Stimulated activated CD8-positive, alpha-beta memory T cell treated with anti-CD3 and anti-CD28 coated beads, Interleukin-15, amount 100 ng/mL, for 48 hours (primary cell): ENCODE measurements around the gene IQCM.
"Not testable (repeated sequence)": the region's sequence is repeated elsewhere in the genome, so short reads cannot be mapped to it uniquely, and the experiment has no call there.

Experiments
- DNase-seq, 2 donors: peaks; one replicate each; pipeline ENCODE4 v3.0.0-alpha.2; 2020; ENCODE audit warnings: low read depth in 2 of 2

The IQCM gene

DNA sequence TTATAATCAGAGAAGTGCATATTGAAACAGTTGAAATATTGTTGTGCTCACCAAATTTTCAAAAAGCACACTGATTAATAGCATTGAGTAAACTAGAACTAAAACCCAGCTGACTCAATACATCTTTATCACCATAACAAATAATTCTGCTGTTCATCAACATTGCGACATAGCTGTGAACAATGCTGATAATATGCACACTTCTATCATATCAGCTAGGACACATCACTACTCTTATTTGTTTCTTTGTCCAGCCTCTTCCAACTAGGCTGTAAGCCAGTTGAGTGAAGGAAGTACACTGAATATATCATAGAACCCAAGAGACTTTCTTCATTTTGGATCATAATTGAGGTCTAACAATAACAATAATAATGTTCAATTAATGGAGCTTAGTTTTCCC lies 349.7 kb downstream of the IQCM start:
- DNase-seq = no peak

DNA sequence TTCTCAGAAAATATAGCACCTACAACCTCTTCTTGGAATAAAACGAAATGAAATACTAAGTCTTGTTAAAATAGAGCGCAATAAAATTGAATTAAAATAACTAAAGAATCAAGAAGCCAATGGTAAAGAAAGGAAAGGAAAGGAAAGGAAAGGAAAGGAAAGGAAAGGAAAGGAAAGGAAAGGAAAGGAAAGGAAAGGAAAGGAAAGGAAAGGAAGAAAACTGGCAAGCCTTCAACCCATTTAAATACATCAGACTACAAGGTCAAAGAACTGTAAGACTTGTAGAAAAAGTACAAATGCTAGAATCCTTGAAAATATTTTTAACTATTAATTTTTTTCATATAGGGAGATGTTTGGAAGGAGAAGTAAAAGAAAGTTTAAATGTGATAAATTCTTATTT lies 372.1 kb downstream of the IQCM start:
- no peak for DNase-seq

DNA sequence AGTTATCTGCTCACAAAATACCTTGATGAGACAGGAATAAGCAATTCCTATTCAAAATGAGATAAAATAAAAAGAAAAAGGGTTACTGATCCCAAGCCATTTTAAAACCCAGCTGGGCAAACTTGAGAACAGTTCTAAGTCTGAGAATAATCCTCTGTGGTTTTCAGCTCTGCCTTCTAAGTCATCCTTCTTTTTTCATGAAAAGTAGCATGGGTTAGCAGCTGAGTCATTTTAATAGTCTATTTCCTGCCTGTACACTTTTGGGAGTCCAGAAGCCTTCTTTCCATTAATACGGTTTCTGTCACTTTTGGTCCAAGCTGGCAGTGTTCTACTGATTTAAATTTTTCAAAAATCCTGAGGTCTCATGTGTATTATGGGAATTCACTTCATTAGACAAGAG lies 374.3 kb downstream of the IQCM start:
- DNase-seq = no peak

- no peak for DNase-seq
Measured at GRCh38 chr4:149426461-149426860, 389.2 kb downstream of the IQCM start.

DNA sequence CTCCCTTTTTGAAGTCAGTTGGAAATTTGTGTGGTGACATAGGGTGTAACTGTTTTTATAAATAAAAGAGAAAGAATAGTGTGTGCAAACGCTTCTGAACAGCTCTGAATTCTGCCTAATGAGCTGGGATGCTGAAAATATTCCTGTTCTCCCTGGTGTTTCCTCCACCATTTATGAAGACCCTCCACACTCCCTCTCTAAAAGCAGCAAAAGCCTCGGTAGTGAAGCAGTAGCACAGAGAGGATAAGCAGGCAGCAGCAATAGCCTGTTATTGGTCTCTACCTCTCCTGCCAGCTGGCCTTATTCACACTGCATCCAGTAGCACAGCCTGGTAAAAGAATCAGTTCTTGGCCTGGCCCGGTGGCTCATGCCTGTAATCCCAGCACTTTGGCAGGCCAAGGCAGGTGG lies 406.1 kb downstream of the IQCM start:
- no peak for DNase-seq

DNA sequence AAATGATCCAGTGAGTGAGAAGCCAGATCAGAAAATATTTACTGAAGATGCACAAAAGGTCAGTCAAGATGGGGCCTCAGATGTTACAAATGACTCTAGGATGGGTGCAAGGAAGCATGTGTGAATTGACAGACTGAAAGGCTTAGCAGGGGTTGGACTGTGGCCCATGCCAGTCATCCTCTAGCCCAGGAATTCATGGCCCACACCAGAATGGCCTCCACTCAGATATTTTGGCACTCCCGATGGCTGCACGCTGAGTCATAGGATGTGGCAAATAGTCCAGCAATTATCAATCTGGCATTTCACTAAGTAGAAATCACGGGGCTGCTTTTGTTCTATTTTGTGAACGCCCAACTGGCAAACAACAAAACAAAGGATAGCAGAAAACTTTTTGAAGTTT lies 406.5 kb downstream of the IQCM start:
- no peak for DNase-seq

DNA sequence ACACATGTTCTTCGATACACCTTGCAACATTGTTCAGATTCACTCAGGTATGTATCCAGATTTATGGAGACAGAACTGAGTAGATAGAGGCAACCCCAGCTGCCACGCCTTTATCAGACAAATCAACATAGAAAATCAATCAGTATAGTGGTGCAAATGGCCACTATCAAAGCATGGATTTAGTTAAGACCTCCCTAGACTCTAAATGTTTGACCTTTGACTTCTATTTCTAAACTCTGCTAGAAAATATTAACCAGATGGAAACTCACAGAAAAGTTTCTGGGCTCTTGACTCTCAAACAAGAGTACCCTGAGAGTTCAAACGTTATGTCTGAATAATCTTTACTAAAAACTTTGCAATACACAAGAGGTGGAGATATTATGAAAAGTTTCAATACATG lies 411.5 kb downstream of the IQCM start:
- DNase-seq = no peak

DNA sequence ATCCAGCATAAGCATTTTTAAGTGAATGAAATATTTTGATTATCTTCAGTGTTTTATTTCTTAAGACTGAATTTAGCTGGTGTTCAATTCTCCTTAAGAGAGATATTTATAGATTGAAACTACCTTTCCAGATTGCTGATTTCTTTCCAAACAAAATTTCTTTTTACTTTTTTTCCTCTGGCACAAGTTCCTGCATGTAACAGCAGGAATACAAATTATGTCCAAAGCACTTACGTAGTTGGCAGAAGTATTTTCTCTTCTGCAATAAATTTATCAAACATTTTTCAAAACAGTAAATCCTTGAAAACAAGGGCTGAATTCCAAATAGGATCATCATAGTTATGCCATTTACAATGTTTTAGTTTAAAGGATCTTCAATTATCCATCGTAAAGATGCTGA lies 412.6 kb downstream of the IQCM start:
- DNase-seq = no peak

DNA sequence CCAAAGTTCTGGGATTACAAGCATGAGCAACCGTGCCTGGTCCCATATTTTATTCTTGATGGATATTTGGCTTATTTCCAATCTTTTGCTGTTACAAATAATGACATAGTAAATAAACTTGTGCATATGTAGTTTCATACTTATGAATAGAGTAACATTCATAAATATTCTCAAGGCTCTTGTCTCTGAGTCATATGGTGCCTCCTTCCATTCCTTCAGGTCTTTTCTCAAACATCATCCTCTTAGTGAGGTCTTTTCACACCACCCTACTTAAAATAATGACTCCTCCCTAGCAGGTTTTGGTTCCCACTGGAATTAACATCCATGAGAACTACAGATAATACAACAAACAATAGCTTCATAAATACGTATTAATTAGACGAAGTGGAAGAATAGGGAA lies 416.6 kb downstream of the IQCM start:
- no peak for DNase-seq

DNA sequence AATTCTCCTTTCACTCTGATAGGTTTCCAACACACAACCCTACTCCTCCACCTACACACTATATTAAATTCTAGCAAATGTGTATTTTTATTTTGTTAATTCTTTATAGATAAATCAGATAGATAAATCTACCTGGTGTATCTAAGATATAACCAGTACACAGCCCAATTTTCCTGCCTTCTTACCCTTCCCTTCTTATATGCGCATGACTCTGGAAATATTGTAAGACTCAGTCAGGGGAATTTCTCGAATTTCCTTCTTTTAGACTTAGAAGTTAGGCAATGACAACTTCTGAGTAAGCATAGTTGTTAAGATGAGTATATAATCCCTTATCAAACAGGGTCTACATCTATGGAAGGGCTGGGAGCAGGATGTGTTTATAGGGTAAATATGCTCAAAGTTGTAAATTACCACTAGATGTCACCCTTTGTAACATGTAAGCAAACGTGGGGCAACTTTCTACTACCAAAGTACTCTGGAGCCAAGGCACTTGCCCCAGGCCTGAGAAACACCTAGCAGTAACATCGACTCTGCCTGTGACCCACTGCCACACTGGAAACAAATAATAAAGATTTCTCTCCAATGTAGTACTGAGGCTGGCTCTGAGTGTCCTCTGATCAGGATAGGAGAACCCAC lies 444.7 kb downstream of the IQCM start:
- DNase-seq = no peak

GRCh38 chr4:149370002-149370401 lies 445.6 kb downstream of the IQCM start:
- DNase-seq = no peak

DNA sequence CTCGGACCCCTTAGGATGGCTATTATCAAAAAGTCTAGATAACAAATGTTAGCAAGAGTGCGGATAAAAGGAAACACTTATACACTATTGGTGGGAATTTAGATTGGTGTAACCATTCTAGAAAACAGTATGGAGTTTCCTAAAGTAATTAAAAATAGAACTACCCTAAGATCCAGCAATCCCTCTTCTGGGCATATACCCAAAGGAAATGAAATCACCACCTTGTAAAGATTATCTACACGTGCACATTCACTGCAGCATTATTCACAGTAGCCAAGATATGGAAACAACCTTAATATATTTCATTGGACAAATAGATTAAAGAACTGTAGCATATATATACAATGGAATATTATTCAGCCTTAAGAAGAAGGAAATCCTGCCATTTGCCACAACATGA lies 462.4 kb downstream of the IQCM start:
- no peak for DNase-seq

- DNase-seq = no peak
Measured at GRCh38 chr4:149349541-149349940, 466.1 kb downstream of the IQCM start.

DNA sequence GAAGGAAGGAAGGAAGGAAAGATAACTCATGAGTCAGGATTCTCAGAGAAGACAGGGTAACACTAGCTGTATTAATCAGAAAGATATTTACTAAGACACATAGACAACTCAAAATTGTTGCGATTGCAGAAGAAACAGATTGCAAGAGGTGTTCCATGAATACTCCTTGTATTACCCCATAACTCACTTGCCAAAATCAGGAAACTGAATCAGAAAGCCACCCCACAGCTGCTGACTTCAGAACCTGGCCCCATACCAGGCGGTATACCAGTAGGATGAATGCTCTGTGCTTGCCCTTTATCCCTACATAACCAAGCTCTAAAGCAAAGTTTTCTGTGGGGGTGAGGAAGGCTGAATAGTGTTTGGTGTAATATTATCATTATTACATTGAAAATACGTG lies 468.5 kb downstream of the IQCM start:
- no peak for DNase-seq

- DNase-seq = no peak
Measured at GRCh38 chr4:149345424-149345823, 470.2 kb downstream of the IQCM start.

- no peak for DNase-seq
Measured at GRCh38 chr4:149344436-149344835, 471.2 kb downstream of the IQCM start.

GRCh38 chr4:149343614-149344013 lies 472.0 kb downstream of the IQCM start:
- no peak for DNase-seq

GRCh38 chr4:149341117-149341516 lies 474.5 kb downstream of the IQCM start:
- DNase-seq = not testable (repeated sequence)

- DNase-seq = no peak
Measured at GRCh38 chr4:149328161-149328560, 487.5 kb downstream of the IQCM start.

- no peak for DNase-seq
Measured at GRCh38 chr4:149322203-149322602, 493.4 kb downstream of the IQCM start.

DNA sequence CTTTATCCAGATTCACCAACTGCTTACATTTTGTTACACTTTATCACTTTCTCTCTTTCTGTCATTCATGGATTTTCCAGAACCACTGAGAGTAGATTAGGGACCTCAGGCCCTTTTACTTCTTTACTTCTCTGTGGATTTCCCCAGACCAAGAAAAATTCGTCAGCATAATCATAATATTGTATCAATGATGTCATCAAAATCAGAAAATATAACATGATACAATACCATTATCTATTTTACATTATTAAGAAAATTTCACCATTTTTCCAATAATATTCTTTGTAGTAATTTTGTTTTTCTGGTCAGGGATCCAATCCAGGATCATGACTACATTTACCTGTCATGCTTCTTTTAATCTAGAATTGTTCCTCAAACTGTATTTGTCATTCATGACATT lies 494.2 kb downstream of the IQCM start:
- DNase-seq = no peak

DNA sequence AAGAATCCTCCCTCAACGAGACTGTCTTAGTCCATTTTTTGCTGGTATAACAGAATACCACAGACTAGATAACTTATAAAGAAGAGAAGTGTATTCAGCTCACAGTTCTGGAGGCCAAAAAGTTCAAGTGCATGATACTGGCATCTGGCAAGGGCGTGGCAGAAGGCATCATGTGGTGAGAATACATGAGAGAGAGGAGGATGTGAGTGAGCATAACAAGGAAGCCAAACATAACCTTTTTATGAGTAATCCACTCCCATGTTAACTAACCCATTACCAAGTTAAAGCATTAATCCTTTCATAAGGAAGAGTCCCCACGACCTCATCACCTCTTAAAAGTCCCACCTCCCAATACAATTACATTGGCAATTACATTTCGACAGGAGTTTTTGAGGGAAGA lies 504.6 kb downstream of the IQCM start:
- no peak for DNase-seq

GRCh38 chr4:149306537-149306936 lies 509.1 kb downstream of the IQCM start:
- no peak for DNase-seq
